GM12878 (cell line): Measurements from ENCODE around the gene RASGRP3. TPM values are rescaled to one million over a fixed set of nuclear protein-coding genes. Genes with fewer than 3 reads are reported as not detected.

Experiments used
- BCL11A ChIP-seq: IDR thresholded peaks from 2 replicates; pipeline ENCODE4 v1.6.1; 2011; ENCODE audit warnings: low read depth, low read length
- CBX3 ChIP-seq: fragments of 200-600 bp; sonication (generic); IDR thresholded peaks from 2 replicates; pipeline ENCODE4 v1.6.1; 2016; ENCODE audit warnings: low read depth, borderline replicate concordance
- CREB1 ChIP-seq: IDR thresholded peaks from 2 replicates; pipeline ENCODE4 v1.6.1; 2012; ENCODE audit warnings: low read depth, mild to moderate bottlenecking, inconsistent platforms
- JUND ChIP-seq: IDR thresholded peaks from 2 replicates; pipeline ENCODE4 v1.6.1; 2012; ENCODE audit warnings: low read depth, mild to moderate bottlenecking, low read length, improper control_type of control experiment, moderate library complexity
- MTA3 ChIP-seq: IDR thresholded peaks from 2 replicates; pipeline ENCODE4 v1.6.1; 2012; ENCODE audit warnings: low read length, inconsistent platforms, borderline replicate concordance
- MXI1 ChIP-seq: fragments of 150-350 bp; IDR thresholded peaks from 2 replicates; pipeline ENCODE4 v1.6.1; 2011; ENCODE audit warnings: low read depth, mild to moderate bottlenecking, inconsistent platforms, low read length, improper control_type of control experiment
- NFIC ChIP-seq: IDR thresholded peaks from 2 replicates; pipeline ENCODE4 v1.6.1; 2012; ENCODE audit warnings: low read depth, mild to moderate bottlenecking, inconsistent platforms, low read length, moderate library complexity
- NFYA ChIP-seq: IDR thresholded peaks from 2 replicates; pipeline ENCODE4 v1.6.1; 2011; ENCODE audit warnings: low read depth, mild to moderate bottlenecking, low read length, improper control_type of control experiment, borderline replicate concordance
- NR2C2 ChIP-seq: IDR thresholded peaks from 2 replicates; pipeline ENCODE4 v1.6.1; 2011; ENCODE audit warnings: borderline replicate concordance, low read depth; ENCODE audit not compliant: control insufficient read depth, insufficient read length
- PAX5 ChIP-seq: IDR thresholded peaks from 2 replicates; pipeline ENCODE4 v1.6.1; 2011; ENCODE audit warnings: low read depth, low read length, borderline replicate concordance
- RAD51 ChIP-seq: fragments of 450-650 bp; IDR thresholded peaks from 2 replicates; pipeline ENCODE4 v1.6.1; 2016; ENCODE audit warnings: moderate library complexity, mild to moderate bottlenecking, inconsistent platforms
- WRNIP1 ChIP-seq: IDR thresholded peaks from 2 replicates; pipeline ENCODE4 v1.6.1; 2011; ENCODE audit warnings: low read depth, low read length, improper control_type of control experiment, borderline replicate concordance
- ZNF207 ChIP-seq: fragments of 450-650 bp; IDR thresholded peaks from 2 replicates; pipeline ENCODE4 v1.6.1; 2014; ENCODE audit warnings: antibody characterized with exemption, mild to moderate bottlenecking, borderline replicate concordance
- ZNF217 ChIP-seq: fragments of 450-650 bp; IDR thresholded peaks from 2 replicates; pipeline ENCODE4 v1.6.1; 2017; ENCODE audit warnings: antibody characterized with exemption, mild to moderate bottlenecking
- ZZZ3 ChIP-seq: IDR thresholded peaks from 2 replicates; pipeline ENCODE4 v1.6.1; 2011; ENCODE audit warnings: low read depth; ENCODE audit not compliant: control insufficient read depth, insufficient read length
- polyA plus RNA-seq, 11 experiments: library from polyadenylated mRNA; depleted of rRNA in 4 of 11; unstranded in 6 of 11; stranded (reverse) in 5 of 11; fragments of >200 nt; fragmentation: Nextera tagmentation in 4 of 11; fragmentation: Illumina TruSeq in 1 of 11; extraction: Ambion mirVana in 4 of 11; extraction: Trizol in 1 of 11; gene quantifications; 1 replicate in 1 of 11; 2 replicates in 10 of 11; pipeline versions ENCODE4 v1.2.1 to v1.2.3, GENCODE V29; 2011 to 2016; ENCODE audit warnings: inconsistent platforms in 2 of 11, missing spikeins in 2 of 11, low read depth in 1 of 11
- total RNA-seq, 4 experiments: library from RNA; depleted of rRNA in 3 of 4; stranded (reverse); fragments of >200 nt in 3 of 4; fragmentation: Illumina TruSeq in 1 of 4; extraction: Trizol in 1 of 4; gene quantifications; 2 replicates each; pipeline versions ENCODE4 v1.2.1 to v1.2.3, GENCODE V29; 2013 to 2021
- TF ChIP-seq, protein P1 (sequence below): IDR thresholded peaks from 2 replicates; pipeline ENCODE4 v1.6.1; 2012; ENCODE audit warnings: low read depth, low read length, improper control_type of control experiment
- TF ChIP-seq, protein P2 (sequence below): fragments of 450-650 bp; formaldehyde crosslinking; IDR thresholded peaks from 2 replicates; pipeline ENCODE4 v1.4.0; 2020; ENCODE audit warnings: mild to moderate bottlenecking, moderate library complexity
- TF ChIP-seq, protein P3 (sequence below): fragments of 450-650 bp; IDR thresholded peaks from 2 replicates; pipeline ENCODE4 v1.6.1; 2017; ENCODE audit warnings: mild to moderate bottlenecking
- TF ChIP-seq, protein P4 (sequence below): fragments of 450-650 bp; IDR thresholded peaks from 2 replicates; pipeline ENCODE4 v1.6.1; 2017; ENCODE audit warnings: borderline replicate concordance
- TF ChIP-seq, protein P5 (sequence below): IDR thresholded peaks from 2 replicates; pipeline ENCODE4 v1.6.1; 2011; ENCODE audit warnings: mild to moderate bottlenecking, low read depth, low read length, moderate library complexity; ENCODE audit not compliant: insufficient replicate concordance

RASGRP3 gene
- total and polyA plus RNA-seq, 10 of the 15 experiments (the other 5 are each of a cell fraction or from before 2014, with no cell fraction given): 31.6 to 106 (median 64.7) TPM

DNA sequence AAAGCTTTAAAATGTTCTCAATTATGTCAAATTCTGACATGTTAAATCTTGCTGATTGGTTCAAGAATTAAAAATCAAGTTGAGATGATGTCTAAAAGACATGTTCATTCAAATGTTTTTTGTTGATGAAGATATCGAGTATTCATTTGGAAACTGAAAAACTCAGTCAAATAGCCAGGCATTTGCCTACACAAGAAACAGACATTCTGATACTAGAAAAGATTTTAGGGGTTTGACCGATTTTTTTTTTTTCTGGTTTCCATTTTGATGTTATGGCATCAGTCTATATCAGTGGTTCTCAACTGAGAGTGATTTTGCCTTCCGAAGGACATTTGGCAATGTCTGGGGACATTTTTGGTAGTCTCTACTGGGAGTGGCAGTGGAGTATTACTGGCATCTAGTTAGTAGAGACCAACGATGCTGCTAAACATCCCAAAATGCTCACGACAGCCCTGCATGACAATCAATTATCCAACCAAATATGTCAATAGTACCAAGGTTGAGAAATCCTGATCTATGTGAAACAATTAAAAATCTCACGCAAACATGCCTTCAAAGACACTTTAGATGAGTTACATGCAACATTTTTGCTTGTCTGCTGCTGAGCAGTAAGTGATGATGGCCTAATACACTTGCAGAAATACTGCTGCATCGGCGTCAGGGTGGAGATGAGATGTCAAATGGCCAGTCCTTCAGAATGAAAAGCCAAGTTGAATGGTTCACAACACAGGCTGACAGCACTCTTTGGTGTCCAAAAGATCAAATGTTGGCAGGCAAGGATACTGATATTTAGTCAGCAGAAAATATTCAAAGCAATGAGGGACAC is 12.5 kb downstream of the RASGRP3 start (continued):
- TF ChIP-seq, protein P1, sequence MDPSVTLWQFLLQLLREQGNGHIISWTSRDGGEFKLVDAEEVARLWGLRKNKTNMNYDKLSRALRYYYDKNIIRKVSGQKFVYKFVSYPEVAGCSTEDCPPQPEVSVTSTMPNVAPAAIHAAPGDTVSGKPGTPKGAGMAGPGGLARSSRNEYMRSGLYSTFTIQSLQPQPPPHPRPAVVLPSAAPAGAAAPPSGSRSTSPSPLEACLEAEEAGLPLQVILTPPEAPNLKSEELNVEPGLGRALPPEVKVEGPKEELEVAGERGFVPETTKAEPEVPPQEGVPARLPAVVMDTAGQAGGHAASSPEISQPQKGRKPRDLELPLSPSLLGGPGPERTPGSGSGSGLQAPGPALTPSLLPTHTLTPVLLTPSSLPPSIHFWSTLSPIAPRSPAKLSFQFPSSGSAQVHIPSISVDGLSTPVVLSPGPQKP: no peak
- TF ChIP-seq NR2C2: no peak
- no peak for TF ChIP-seq ZZZ3
- TF ChIP-seq, protein P2, sequence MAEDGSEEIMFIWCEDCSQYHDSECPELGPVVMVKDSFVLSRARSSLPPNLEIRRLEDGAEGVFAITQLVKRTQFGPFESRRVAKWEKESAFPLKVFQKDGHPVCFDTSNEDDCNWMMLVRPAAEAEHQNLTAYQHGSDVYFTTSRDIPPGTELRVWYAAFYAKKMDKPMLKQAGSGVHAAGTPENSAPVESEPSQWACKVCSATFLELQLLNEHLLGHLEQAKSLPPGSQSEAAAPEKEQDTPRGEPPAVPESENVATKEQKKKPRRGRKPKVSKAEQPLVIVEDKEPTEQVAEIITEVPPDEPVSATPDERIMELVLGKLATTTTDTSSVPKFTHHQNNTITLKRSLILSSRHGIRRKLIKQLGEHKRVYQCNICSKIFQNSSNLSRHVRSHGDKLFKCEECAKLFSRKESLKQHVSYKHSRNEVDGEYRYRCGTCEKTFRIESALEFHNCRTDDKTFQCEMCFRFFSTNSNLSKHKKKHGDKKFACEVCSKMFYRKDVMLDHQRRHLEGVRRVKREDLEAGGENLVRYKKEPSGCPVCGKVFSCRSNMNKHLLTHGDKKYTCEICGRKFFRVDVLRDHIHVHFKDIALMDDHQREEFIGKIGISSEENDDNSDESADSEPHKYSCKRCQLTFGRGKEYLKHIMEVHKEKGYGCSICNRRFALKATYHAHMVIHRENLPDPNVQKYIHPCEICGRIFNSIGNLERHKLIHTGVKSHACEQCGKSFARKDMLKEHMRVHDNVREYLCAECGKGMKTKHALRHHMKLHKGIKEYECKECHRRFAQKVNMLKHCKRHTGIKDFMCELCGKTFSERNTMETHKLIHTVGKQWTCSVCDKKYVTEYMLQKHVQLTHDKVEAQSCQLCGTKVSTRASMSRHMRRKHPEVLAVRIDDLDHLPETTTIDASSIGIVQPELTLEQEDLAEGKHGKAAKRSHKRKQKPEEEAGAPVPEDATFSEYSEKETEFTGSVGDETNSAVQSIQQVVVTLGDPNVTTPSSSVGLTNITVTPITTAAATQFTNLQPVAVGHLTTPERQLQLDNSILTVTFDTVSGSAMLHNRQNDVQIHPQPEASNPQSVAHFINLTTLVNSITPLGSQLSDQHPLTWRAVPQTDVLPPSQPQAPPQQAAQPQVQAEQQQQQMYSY: no peak
- TF ChIP-seq, protein P3, sequence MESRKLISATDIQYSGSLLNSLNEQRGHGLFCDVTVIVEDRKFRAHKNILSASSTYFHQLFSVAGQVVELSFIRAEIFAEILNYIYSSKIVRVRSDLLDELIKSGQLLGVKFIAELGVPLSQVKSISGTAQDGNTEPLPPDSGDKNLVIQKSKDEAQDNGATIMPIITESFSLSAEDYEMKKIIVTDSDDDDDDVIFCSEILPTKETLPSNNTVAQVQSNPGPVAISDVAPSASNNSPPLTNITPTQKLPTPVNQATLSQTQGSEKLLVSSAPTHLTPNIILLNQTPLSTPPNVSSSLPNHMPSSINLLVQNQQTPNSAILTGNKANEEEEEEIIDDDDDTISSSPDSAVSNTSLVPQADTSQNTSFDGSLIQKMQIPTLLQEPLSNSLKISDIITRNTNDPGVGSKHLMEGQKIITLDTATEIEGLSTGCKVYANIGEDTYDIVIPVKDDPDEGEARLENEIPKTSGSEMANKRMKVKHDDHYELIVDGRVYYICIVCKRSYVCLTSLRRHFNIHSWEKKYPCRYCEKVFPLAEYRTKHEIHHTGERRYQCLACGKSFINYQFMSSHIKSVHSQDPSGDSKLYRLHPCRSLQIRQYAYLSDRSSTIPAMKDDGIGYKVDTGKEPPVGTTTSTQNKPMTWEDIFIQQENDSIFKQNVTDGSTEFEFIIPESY: no peak
- TF ChIP-seq NFYA: no peak
- TF ChIP-seq ZNF207: no peak
- peak; percentile 95 for TF ChIP-seq NFIC
- TF ChIP-seq PAX5: peak; percentile 49; the same call in 1 of the 2 replicates
- TF ChIP-seq CREB1: no peak
- TF ChIP-seq MXI1: no peak
- peak; percentile 23; the same call in 1 of the 2 replicates for TF ChIP-seq MTA3
- TF ChIP-seq BCL11A: peak; percentile 53; the same call in 1 of the 2 replicates
- TF ChIP-seq CBX3: no peak
- peak; percentile 95 for TF ChIP-seq ZNF217
- TF ChIP-seq RAD51: no peak
- TF ChIP-seq, protein P4, sequence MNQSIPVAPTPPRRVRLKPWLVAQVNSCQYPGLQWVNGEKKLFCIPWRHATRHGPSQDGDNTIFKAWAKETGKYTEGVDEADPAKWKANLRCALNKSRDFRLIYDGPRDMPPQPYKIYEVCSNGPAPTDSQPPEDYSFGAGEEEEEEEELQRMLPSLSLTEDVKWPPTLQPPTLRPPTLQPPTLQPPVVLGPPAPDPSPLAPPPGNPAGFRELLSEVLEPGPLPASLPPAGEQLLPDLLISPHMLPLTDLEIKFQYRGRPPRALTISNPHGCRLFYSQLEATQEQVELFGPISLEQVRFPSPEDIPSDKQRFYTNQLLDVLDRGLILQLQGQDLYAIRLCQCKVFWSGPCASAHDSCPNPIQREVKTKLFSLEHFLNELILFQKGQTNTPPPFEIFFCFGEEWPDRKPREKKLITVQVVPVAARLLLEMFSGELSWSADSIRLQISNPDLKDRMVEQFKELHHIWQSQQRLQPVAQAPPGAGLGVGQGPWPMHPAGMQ: no peak
- TF ChIP-seq JUND: peak; percentile 75
- TF ChIP-seq WRNIP1: no peak
- TF ChIP-seq, protein P5, sequence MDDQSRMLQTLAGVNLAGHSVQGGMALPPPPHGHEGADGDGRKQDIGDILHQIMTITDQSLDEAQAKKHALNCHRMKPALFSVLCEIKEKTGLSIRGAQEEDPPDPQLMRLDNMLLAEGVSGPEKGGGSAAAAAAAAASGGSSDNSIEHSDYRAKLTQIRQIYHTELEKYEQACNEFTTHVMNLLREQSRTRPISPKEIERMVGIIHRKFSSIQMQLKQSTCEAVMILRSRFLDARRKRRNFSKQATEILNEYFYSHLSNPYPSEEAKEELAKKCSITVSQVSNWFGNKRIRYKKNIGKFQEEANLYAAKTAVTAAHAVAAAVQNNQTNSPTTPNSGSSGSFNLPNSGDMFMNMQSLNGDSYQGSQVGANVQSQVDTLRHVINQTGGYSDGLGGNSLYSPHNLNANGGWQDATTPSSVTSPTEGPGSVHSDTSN: no peak
